H9 (cell line): ENCODE measurements around the gene IRF6. TPM values are rescaled to one million over a fixed set of nuclear protein-coding genes. Genes with fewer than 3 reads are reported as not detected.

Experiments used
- DNase-seq: peaks from one replicate; pipeline ENCODE4 v3.0.0-alpha.2; 2017
- H2AFZ ChIP-seq: one replicate; pipeline ENCODE4 v1.6.1; 2013; ENCODE audit warnings: mild to moderate bottlenecking, low read length, control low read depth, moderate library complexity
- H2AK5ac ChIP-seq: 2 replicates; pipeline ENCODE4 v1.6.1; 2013; ENCODE audit warnings: low read length, control low read depth, mixed read lengths; ENCODE audit not compliant: insufficient read length
- H2BK120ac ChIP-seq: one replicate; pipeline ENCODE4 v1.6.1; 2013; ENCODE audit warnings: low read depth, mild to moderate bottlenecking, low read length, control low read depth, inconsistent platforms; ENCODE audit not compliant: poor library complexity, severe bottlenecking
- H2BK12ac ChIP-seq: 2 replicates; pipeline ENCODE4 v1.6.1; 2013; ENCODE audit warnings: low read length, control low read depth, mixed read lengths, low read depth; ENCODE audit not compliant: insufficient read length
- H2BK15ac ChIP-seq: 2 replicates; pipeline ENCODE4 v1.6.1; 2013; ENCODE audit warnings: low read depth, low read length, control low read depth
- H2BK20ac ChIP-seq: one replicate; pipeline ENCODE4 v1.6.1; 2013; ENCODE audit warnings: low read depth, mild to moderate bottlenecking, low read length, control low read depth, inconsistent platforms; ENCODE audit not compliant: poor library complexity, severe bottlenecking
- H2BK5ac ChIP-seq: 2 replicates; pipeline ENCODE4 v1.6.1; 2013; ENCODE audit warnings: low read length, control low read depth, mixed read lengths; ENCODE audit not compliant: insufficient read length
- H3K14ac ChIP-seq: 2 replicates; pipeline ENCODE4 v1.6.1; 2013; ENCODE audit warnings: low read length, control low read depth; ENCODE audit not compliant: insufficient read depth
- H3K18ac ChIP-seq: 2 replicates; pipeline ENCODE4 v1.6.1; 2013; ENCODE audit warnings: low read depth, mild to moderate bottlenecking, mixed read lengths, low read length, control low read depth; ENCODE audit not compliant: insufficient read length
- H3K23ac ChIP-seq: 2 replicates; pipeline ENCODE4 v1.6.1; 2013; ENCODE audit warnings: low read length, control low read depth, mixed read lengths, low read depth; ENCODE audit not compliant: insufficient read length
- H3K23me2 ChIP-seq: 2 replicates; pipeline ENCODE4 v1.6.1; 2013; ENCODE audit warnings: low read depth, mild to moderate bottlenecking, mixed read lengths, low read length, control low read depth; ENCODE audit not compliant: insufficient read length, poor library complexity, severe bottlenecking
- H3K27ac ChIP-seq: 2 replicates; pipeline ENCODE4 v1.5.1; 2013; ENCODE audit warnings: low read length, control low read depth, mixed read lengths, low read depth; ENCODE audit not compliant: insufficient read length
- H3K27me3 ChIP-seq: 2 replicates; pipeline ENCODE4 v1.6.1; 2013; ENCODE audit warnings: low read length, control low read depth, inconsistent platforms; ENCODE audit not compliant: insufficient read depth
- H3K4ac ChIP-seq: 2 replicates; pipeline ENCODE4 v1.6.1; 2013; ENCODE audit warnings: low read depth, mild to moderate bottlenecking, control low read depth, inconsistent platforms, low read length, moderate library complexity
- H3K4me1 ChIP-seq: 2 replicates; pipeline ENCODE4 v1.6.1; 2013; ENCODE audit warnings: low read length, control low read depth, inconsistent platforms; ENCODE audit not compliant: insufficient read depth
- H3K4me2 ChIP-seq: 2 replicates; pipeline ENCODE4 v1.6.1; 2013; ENCODE audit warnings: low read length, control low read depth, mixed read lengths; ENCODE audit not compliant: insufficient read length, insufficient read depth
- H3K56ac ChIP-seq: 2 replicates; pipeline ENCODE4 v1.6.1; 2013; ENCODE audit warnings: low read depth, mild to moderate bottlenecking, mixed read lengths, low read length, control low read depth; ENCODE audit not compliant: insufficient read length
- H3K79me1 ChIP-seq: 2 replicates; pipeline ENCODE4 v1.6.1; 2013; ENCODE audit warnings: low read depth, mild to moderate bottlenecking, moderate library complexity, low read length, control low read depth, inconsistent platforms; ENCODE audit not compliant: insufficient read depth, poor library complexity, severe bottlenecking
- H3K79me2 ChIP-seq: 2 replicates; pipeline ENCODE4 v1.6.1; 2013; ENCODE audit warnings: low read length, control low read depth, inconsistent platforms; ENCODE audit not compliant: insufficient read depth
- H3K9ac ChIP-seq: 2 replicates; pipeline ENCODE4 v1.6.1; 2013; ENCODE audit warnings: low read length, control low read depth, mixed read lengths; ENCODE audit not compliant: insufficient read length; ENCODE audit errors: extremely low read depth
- H3K9me3 ChIP-seq: one replicate; pipeline ENCODE4 v1.6.1; 2013; ENCODE audit warnings: low read depth, low read length, inconsistent platforms; ENCODE audit not compliant: control insufficient read depth
- H3T11ph ChIP-seq: one replicate; pipeline ENCODE4 v1.6.1; 2013; ENCODE audit warnings: mild to moderate bottlenecking, low read length, control low read depth, inconsistent platforms
- H4K20me1 ChIP-seq: one replicate; pipeline ENCODE4 v1.6.1; 2013; ENCODE audit not compliant: control insufficient read depth, insufficient read length, insufficient read depth
- H4K5ac ChIP-seq: 2 replicates; pipeline ENCODE4 v1.6.1; 2013; ENCODE audit warnings: low read depth, mild to moderate bottlenecking, mixed read lengths, low read length, control low read depth; ENCODE audit not compliant: insufficient read length
- H4K8ac ChIP-seq: replicated peaks from 2 replicates; pipeline ENCODE4 v1.6.1; 2013; ENCODE audit warnings: low read length, control low read depth, mixed read lengths, low read depth; ENCODE audit not compliant: insufficient read length
- H4K91ac ChIP-seq: 2 replicates; pipeline ENCODE4 v1.6.1; 2013; ENCODE audit warnings: low read depth, mild to moderate bottlenecking, moderate library complexity, mixed read lengths, low read length, control low read depth; ENCODE audit not compliant: insufficient read length
- H3K27ac Mint-ChIP-seq, 3 experiments: 2 replicates in 2 of 3; 3 replicates in 1 of 3; pipeline ENCODE4 v1.8.0; 2020 to 2021; ENCODE audit warnings: mixed read lengths in 3 of 3, mild to moderate bottlenecking in 1 of 3, moderate library complexity in 1 of 3
- H3K27me3 Mint-ChIP-seq: 2 replicates; pipeline ENCODE4 v1.8.0; 2021; ENCODE audit warnings: low read depth, mild to moderate bottlenecking, moderate library complexity, mixed read lengths
- H3K36me3 Mint-ChIP-seq, 3 experiments: 2 replicates in 2 of 3; 3 replicates in 1 of 3; pipeline ENCODE4 v1.8.0; 2020 to 2021; ENCODE audit warnings: low read depth in 3 of 3, mixed read lengths in 3 of 3; ENCODE audit not compliant: insufficient read depth in 1 of 3
- H3K4me1 Mint-ChIP-seq, 2 experiments: 2 replicates each; pipeline ENCODE4 v1.8.0; 2020; ENCODE audit warnings: mixed read lengths in 2 of 2
- H3K4me3 Mint-ChIP-seq, 2 experiments: 2 replicates in 1 of 2; 3 replicates in 1 of 2; pipeline ENCODE4 v1.8.0; 2020 to 2021; ENCODE audit warnings: mild to moderate bottlenecking in 2 of 2, mixed read lengths in 2 of 2, moderate library complexity in 1 of 2
- H3K9me3 Mint-ChIP-seq, 2 experiments: 2 replicates in 1 of 2; 3 replicates in 1 of 2; pipeline ENCODE4 v1.8.0; 2020; ENCODE audit warnings: mild to moderate bottlenecking in 2 of 2, mixed read lengths in 2 of 2, moderate library complexity in 1 of 2
- CTCF ChIP-seq: fragments of 200-600 bp; sonication (generic); conservative IDR thresholded peaks from 3 replicates; pipeline ENCODE4 v1.8.0; 2021; ENCODE audit warnings: antibody characterized with exemption, mild to moderate bottlenecking
- WGBS: extraction: QIAGEN DNeasy Blood & Tissue Kit; methylation state at CpG from one replicate; pipeline ENCODE4 v1.1.7; 2013; ENCODE audit warnings: missing lambda C conversion rate, low lambda C conversion rate, mixed read lengths; ENCODE audit not compliant: insufficient read length; ENCODE audit errors: extremely low coverage; 5-methylcytosine and 5-hydroxymethylcytosine counted together
- total RNA-seq: library from RNA; stranded (reverse); gene quantifications from 2 replicates; pipeline ENCODE4 v1.2.1, GENCODE V29; 2021

The IRF6 gene
- total RNA-seq, 1 experiment from 2014 or later = 7.1 TPM

- H3K4me2 ChIP-seq = no peak overlapping the region
- Mint-ChIP-seq H3K4me3 (no peak overlapping the region), H3K36me3 (peaks cover 0 to 3% (median 0%) of the 10 kb centered on the region in 3 experiments; a peak in 2 of 7 replicates), H3K4me1 (peaks cover 19 to 21% of the 10 kb centered on the region in 2 experiments), H3K27me3 (peaks cover 2% of the 10 kb centered on the region), H3K9me3 (no peaks in the 10 kb centered on the region), H3K27ac (no peak overlapping the region; a peak in 1 of 7 replicates)
- H3K79me1 ChIP-seq = no peaks in the 10 kb centered on the region
- no peak overlapping the region for H2BK120ac ChIP-seq
- no peak overlapping the region for H2BK5ac ChIP-seq
- no peak overlapping the region for H4K8ac ChIP-seq
- H3T11ph ChIP-seq = no peak overlapping the region
- no peak overlapping the region for H2BK20ac ChIP-seq
- H3K9ac ChIP-seq = no peak overlapping the region
- no peak overlapping the region for H4K5ac ChIP-seq
- no peaks in the 10 kb centered on the region for H3K27me3 ChIP-seq
- no peak overlapping the region for H2AK5ac ChIP-seq
- no peak overlapping the region for H3K56ac ChIP-seq
- no peak overlapping the region for H2BK12ac ChIP-seq
- no peak overlapping the region for H3K14ac ChIP-seq
- H3K79me2 ChIP-seq = no peaks in the 10 kb centered on the region
- no peak for TF ChIP-seq CTCF
- WGBS = no CpG with 5 or more reads among the region's 4 CpGs
- H2BK15ac ChIP-seq = no peak overlapping the region
- no peak overlapping the region for H2AFZ ChIP-seq
- DNase-seq = no peak
- no peak overlapping the region for H3K23ac ChIP-seq
- H3K18ac ChIP-seq = no peak overlapping the region
- no peaks in the 10 kb centered on the region for H4K20me1 ChIP-seq
- no peaks in the 10 kb centered on the region for H3K9me3 ChIP-seq
- no peaks in the 10 kb centered on the region for H3K4me1 ChIP-seq
- peaks cover 8% of the 10 kb centered on the region for H3K23me2 ChIP-seq
- no peak overlapping the region for H3K27ac ChIP-seq
- no peak overlapping the region for H3K4ac ChIP-seq
- no peak overlapping the region for H4K91ac ChIP-seq
These were observed 3.2 kb downstream of the IRF6 start for GRCh38 chr1:209802780-209803152.
